ENCODE results near the gene CEP20.

Gene CEP20

GRCh38 chr16:15830832-15831451 lies 57.5 kb downstream of the CEP20 start:
- DNase-seq (ENCODE audit: low read depth): no peak

GRCh38 chr16:15829460-15829859 lies 58.9 kb downstream of the CEP20 start:
- no peak for DNase-seq (ENCODE audit: low read depth)

- no peak for DNase-seq (ENCODE audit: low read depth)
These were observed 60.6 kb downstream of the CEP20 start for GRCh38 chr16:15827709-15828343.

GRCh38 chr16:15827299-15827698 lies 61.1 kb downstream of the CEP20 start:
- DNase-seq (ENCODE audit: low read depth): no peak

- no peak for DNase-seq (ENCODE audit: low read depth)
These were observed 62.6 kb downstream of the CEP20 start for GRCh38 chr16:15825750-15826305.

- no peak for DNase-seq (ENCODE audit: low read depth)
These were observed 65.4 kb downstream of the CEP20 start for GRCh38 chr16:15822957-15823356.

GRCh38 chr16:15820837-15821236 lies 67.6 kb downstream of the CEP20 start:
- no peak for DNase-seq (ENCODE audit: low read depth)

- DNase-seq (ENCODE audit: low read depth): no peak
These were observed 69.4 kb downstream of the CEP20 start for GRCh38 chr16:15819046-15819445.

- no peak for DNase-seq (ENCODE audit: low read depth)
These were observed 71.0 kb downstream of the CEP20 start for GRCh38 chr16:15817446-15817845.

GRCh38 chr16:15816228-15816627 lies 72.2 kb downstream of the CEP20 start:
- DNase-seq (ENCODE audit: low read depth): no peak
